ENCODE results near the gene C1orf159.

Gene C1orf159

DNA sequence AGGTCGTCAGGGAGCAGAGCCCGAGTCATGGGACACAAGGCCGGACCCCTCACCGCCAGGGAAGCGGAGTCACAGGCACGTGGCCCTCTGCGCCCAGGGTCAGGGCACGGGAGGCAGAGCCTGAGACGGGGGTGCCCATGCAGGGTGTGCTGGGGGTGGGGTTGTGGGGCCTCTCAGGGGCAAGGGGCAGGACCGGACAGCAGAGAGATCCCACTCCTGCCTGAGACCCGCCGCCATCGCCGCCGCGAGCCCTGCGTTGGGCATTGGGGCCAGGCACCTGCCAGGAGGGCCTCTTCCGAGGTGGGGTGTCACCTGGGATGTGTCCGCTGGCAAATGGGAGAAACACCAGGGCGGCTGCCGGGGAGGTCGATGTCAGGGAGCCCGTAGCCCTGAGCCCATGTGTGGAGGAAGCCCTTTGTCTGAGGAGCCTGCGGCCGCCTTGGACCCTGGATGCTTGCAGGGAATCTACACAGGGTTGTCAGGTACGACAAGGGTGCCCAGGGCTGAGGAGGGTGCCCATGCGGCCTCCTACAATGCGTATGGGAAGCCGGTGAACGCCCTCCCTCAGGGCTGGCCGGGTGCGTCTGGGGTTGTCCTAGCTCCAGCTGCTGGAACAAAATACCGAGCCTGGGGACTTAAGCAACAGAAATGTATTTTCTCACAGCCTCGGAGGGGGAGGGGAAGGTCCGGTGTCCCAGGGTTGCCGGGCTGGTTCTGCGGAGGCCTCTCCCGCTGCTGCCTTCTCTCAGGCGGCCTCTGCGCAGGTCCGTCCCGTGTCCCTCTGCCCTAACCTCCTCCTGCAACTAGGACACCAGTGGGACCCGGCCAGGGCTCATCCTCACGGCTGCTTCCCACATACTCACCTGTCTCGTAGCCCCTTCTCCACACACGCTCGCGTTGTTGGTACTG is 16.4 kb upstream of the C1orf159 start:
- DNase-seq (ENCODE audit: low read depth in 2 of 2): no peak

DNA sequence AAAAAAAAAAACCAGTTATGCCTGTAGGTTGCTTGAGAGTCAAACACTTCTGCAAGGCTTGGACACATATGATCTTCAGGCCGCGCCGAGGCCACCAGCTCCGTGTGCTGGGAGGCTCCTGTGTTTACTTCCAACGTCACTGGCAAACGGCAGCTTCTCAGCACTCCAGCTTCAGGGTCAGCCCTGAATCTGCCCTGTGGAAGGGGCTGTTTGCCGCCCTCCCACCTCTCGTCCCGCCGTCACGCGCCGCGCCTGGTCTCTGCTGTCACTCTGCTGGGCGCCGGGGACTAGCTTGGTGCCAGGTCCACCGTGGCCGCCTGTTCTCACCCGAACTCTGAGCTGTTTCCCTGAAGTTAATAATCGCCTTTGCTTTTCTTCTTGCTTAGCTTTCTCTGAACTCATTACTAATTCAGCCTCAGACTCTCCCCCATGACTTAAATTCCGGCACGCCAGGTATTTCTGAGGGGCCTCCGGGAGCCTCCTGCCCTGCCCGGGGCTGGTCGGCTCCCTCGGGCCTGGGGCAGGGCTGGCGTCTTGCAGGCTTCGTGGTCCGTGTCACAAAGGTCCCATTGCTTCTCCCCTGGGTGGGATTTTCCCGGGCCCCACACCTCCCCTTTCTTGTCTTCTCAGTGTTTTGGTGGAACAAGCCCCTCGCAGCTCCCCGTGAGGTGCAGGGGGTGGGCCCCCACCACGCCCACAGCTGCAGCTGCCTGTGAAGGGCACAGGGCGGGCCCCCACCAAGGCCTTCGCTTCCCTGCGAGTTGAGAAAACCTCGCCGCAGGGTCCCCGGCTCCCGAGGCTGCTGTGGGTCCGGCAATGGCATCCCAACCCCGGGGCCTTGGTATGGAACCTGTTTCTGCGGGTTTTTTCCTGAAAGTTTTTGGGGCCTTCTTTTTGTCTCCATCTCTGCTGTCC is 14.6 kb upstream of the C1orf159 start:
- no peak for DNase-seq (ENCODE audit: low read depth in 2 of 2)

DNA sequence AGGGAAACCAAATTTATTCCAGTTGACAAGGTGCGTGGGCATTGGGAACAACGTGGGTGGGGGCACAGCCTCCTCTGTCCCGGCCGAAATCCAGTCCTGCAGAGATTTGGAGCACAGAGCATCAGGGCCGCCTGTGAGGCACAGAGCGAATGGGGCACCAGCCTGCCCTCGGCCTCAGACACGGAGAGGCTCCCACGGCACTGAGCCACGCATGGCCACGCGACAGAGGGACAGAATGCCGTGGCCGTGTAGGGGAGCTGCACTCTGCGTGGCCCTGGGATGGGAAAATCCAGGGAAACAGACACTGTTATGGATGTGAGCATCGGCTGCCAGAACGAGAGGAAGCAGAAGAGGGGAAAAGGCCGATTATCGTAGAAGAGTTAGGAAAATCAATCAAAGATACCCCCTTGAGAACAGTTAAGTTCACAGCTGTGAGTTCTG is 13.5 kb upstream of the C1orf159 start:
- no peak for DNase-seq (ENCODE audit: low read depth in 2 of 2)

DNA sequence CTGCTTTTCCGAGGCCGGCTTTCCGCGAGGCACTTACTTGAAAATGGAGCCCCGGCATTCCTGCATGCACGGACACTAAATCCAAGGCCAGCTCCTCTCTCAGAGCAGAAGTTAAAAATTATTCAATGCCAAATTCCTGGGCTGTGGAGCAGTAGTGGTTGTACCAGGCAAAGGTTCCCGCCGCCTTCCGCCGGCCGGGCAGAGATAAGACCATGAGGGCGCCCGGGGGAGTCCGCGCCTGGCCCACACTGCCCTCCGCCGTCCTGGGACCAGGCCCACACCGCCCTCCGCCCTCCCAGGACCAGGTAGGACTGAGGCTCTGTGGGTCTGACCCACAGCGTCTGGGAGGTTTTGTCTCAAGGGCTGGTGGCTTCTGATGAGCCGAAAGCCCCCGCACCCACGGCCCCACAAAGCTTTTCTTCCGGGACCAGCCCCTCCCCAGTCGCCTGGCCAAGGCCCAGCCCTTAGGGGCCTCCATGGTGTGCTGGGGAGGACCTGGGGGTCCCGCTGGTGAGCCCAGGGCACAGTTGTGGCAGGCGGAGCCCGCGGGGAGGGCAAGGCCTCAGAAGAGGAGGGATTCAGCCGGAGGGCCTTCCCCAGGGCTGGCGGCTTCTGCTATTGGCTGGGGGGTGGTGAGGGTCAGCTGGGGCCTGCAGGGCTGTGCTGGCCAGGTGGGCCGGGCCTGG is 12.7 kb upstream of the C1orf159 start:
- no peak for DNase-seq (ENCODE audit: low read depth in 2 of 2)

DNA sequence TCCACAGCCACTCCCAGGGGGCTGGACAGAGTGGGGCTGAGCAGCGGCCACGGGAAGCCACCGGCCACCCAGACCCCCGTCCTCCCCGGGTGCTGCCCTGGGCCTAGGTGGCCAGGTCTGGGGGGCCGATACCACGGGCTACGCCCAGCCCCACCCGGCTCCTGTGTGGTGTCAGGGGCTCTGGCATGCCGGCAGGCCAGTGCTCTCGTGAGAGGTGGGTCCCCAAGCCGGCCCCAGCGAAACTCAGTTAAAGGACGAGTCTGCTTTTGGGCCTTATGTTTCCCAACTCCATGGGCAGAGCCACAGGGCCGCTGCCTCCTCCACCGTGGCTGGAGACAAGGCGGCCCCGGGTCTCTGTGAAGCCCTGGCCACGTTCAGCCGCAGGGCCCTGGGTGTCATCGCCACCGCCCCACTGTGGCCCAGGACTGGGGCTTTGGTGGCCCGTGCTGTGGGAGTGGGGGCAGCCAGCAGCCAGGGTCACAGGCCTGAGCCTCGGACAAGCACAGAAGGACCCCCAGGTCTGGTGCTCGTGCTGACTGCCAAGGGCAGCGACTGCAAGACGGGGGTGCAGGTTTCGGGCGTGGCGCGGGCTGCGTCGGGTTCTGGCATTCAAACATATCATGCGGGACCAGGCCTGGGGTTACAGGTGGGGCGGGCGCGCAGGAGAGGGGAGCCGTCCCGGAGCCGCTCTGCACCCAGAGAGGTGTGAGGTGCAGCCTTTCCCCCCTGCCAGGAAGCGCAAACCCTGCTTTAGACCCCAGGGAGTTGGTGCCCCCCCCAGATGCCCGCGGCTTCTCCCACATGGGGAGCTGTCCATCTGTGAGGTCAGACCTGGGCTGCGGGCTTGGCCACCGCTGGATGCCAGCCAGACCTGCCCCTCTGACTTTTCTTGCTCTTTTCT is 11.9 kb upstream of the C1orf159 start:
- DNase-seq (ENCODE audit: low read depth in 2 of 2): no peak

DNA sequence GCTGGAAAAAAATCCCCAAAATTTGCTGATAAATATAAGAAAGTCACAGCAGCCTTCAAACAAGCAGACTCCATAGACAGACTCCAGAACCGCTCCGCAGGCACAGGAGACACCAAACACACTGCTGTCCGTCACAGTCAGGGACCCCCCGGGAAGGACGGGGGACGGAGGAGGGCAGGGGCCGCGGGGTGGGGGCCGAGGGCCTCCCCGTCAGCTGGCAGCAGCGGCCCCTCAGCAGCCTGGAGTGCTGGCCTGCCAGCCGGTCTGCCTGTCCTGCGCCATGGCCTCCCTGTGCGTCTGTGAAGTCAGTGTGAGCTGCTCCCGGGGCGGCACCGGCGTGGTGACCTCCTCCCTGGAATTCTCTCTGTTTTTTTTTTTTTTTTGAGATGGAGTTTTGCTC is 10.1 kb upstream of the C1orf159 start:
- DNase-seq (ENCODE audit: low read depth in 2 of 2): no peak

DNA sequence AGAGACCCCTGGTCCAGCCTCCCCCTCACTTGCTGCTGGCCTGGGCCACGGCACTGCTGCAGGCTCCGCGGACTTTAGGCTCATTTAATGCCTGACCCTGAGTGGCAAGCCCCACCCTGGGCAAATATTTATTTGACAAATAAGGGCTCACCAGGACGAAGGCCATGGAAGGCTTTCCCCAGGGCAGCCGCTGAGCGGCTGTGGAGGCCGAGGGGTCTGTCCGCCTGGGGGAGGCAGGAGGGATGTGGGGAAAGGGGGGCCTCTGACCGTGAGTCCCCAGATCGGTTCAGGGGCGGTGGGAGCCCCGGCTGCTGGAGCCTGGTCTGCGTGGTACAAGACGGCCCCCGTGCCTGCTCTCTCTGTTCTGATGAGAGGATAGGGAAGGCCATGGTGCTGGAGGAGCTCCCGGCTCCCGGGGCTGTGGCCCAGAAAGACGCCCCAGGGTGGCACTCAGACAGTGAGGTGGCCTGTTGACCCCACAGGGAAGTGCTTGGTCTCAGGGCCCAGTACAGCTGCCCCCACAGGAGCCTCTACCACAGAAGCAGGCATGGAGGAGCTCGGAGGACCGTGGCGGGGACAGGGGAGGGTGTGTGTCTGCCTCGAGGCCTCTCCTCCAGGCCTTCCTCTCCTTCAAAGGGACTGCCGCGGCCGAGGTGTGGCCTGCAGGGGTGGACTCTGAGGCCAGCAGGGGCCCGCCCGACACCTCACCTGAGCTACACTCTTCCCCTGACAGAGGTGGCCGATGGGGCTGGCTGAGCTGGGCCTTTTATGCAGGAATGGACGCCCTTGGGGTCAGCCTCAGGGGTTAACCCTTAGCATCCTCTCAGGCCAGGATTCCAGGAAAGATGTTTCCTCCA is 9.1 kb upstream of the C1orf159 start:
- DNase-seq (ENCODE audit: low read depth in 2 of 2): no peak

DNA sequence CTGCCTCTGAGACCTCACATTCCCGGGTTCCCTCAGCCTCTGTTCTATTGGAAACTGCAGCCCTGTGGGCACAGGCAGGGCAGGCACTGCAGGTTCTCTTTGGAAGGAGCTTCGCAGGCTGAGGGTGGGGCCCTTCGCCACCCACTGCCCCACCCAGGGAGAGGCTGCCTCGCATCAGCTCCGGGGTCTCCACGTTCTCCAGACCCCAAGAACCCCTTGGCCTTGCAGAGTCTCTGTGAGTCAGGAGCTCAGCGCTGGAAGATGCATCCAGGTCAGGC is 8.6 kb upstream of the C1orf159 start:
- no peak for DNase-seq (ENCODE audit: low read depth in 2 of 2)

DNA sequence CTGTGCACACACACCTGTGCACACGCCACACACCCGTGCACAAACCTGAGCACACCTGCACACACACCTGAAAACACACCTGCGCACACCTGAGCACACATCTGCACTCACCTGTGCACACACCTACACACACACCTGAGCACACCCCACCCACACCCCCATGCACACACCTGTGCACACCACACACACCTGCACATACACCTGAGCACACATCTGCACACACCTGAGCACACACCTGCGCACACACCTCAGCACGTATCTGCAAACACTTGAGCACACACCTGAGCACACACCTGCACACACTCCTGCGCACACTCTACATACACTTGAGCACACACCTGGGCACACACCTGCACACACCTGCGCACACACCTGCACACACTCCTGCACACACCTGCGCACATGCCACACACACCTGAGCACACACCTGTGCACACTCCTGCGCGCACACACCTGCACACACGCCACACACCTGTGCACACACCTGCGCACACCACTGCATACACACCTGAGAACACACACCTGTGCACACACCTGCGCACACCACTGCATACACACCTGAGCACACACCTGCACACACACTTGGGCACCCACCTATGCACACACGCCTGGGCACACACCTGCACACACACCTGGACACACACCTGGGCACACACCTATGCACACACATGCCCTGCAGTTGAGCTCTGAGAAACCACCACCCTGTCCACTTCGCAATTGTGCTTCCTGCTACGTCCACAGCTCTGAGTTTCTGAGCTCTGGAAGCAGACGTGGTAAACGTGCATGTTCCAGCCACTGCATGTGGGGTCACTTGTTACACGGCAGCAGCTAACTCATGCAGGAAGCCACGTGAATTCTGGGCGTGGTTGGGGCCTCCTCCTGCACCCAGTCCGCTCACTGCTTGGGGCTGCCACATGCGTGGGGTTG is 8.0 kb upstream of the C1orf159 start:
- DNase-seq (ENCODE audit: low read depth in 2 of 2): no peak

DNA sequence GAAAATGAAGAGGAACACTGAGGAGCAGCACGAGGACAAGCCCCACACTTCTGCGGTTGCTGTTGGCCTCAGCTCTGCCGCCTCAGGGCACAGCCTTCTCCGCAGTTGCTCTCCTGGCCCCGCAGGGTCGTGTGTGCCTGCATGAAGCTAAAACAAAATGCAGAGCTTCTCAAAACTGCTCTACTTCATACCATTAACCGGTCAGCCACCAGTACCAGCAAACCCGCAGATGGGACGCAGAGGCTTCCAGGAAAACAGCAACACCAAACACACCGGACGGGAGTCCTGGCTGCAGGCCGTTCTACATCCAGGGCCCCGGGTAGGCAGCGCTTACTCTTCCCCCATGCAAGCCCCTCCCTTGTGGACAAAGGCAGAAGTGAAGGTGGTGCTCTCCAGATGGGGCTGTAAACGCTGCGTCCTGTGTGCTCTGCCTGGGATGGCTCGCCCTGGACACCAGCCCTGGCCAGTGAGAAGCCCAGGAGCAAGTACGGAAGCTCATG is 7.1 kb upstream of the C1orf159 start:
- no peak for DNase-seq (ENCODE audit: low read depth in 2 of 2)

DNA sequence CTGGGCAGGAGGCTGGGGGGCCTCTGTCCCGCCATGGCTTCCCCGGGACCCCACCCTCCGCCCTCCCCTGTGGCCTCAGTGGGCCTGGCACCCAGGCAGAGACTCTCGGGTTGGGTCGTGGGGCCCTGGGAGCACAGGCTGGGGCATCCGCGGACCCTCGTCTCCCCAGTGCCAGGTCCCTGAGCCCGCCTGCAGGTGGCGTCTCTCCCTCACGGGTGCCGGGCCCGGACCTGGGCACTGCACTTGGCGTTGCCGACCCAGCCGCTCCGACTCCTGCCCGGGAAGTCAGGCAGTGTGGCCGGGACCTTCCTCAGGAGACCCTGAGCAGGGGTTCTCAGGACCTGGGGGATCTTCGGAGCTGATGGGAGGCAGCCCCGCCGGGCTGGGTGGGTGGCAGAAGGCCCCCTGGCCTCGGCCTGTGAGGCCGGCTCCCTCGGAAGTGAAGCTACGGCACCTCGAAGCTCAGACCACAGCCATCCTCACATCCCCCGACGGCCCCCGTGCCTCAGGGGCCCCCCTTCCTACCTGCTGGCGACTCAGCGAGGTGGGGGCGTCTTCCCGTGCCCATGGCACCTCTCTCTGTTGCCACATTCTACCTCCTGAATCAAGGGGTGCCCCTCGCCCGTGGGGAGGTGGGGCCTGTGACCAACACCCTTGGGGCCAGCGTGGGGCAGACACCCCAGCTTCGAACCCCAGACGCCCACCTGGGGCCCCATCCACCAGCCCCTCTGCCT is 6.4 kb upstream of the C1orf159 start:
- DNase-seq (ENCODE audit: low read depth in 2 of 2): peak; percentile 70 to 71

DNA sequence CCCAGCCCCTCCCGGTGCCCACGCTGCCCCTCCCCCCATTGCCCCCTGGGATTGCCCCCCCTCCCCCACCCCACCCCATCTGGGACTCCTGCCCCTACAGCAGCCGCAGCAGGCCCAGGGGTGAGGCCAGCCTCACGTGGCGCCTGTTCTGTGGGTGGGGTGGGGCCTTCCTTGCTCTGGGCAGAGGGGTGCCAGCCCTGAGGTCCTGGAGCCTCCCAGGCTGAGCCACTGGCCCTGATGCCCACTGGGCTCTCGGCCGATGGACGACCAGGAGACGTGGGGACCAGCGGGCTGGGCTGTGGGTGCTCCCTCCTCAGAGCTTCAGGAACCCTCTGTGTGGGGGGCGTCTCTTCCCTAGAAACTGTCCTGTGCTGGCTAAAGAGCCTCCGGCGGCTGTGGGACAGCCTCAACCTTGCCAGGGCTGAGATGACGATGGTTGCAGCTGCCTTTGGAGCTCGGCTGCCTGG is 5.8 kb upstream of the C1orf159 start:
- no peak for DNase-seq (ENCODE audit: low read depth in 2 of 2)

DNA sequence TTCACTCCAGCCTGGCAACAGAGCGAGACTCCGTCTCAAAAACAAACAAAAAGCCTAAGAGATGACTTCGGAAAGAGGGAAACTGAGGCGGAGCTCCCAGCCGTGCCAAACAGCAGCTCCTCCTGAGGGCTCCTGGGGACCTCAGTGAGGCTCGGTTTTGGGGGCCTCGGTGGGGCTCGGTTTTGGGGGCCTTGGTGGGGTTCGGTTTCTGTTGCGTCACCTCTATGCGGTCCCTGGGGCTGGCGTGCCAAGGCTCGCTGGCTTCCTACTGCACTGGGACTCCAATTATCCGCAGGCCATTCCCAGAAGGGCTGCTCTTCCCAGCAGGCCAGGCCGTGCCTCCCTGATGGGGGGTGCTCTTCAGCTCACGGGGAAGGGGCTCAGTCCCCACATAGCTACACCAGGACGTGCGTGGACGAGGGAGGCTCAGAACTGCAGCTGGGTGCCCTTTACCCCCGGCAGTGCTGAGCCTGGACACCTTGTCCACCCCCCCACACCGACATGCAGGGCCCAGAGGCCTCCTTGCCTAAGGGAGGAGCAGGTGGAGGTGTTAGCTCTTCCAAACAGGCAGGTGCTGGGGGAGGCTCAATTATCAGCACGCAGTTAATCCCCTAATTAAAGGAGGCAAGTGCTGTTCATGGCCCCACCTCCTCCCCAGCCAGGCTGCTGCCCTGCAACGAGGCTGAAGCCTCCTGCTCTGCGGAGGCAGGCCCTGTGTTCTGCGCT is 5.1 kb upstream of the C1orf159 start:
- no peak for DNase-seq (ENCODE audit: low read depth in 2 of 2)

DNA sequence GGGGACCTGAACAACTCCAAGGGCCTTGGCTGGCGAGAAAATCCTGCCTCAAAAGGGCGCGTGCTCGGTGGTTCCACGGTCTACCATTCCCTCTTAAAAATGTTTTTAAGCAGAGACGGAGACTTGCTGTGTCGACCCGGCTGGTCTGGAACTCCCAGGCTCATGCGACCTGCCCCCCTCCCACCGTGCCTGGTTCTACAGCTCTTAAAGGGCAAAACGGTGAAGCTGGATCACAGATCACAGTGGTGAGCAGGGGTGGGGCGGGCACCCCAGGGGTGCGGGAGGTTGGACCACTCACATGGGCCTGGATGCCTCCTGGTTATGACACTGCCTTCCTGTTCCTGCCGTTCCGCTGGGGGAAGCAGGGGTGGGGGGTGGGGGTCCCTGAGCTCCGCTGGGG is 4.2 kb upstream of the C1orf159 start:
- DNase-seq (ENCODE audit: low read depth in 2 of 2): no peak

DNA sequence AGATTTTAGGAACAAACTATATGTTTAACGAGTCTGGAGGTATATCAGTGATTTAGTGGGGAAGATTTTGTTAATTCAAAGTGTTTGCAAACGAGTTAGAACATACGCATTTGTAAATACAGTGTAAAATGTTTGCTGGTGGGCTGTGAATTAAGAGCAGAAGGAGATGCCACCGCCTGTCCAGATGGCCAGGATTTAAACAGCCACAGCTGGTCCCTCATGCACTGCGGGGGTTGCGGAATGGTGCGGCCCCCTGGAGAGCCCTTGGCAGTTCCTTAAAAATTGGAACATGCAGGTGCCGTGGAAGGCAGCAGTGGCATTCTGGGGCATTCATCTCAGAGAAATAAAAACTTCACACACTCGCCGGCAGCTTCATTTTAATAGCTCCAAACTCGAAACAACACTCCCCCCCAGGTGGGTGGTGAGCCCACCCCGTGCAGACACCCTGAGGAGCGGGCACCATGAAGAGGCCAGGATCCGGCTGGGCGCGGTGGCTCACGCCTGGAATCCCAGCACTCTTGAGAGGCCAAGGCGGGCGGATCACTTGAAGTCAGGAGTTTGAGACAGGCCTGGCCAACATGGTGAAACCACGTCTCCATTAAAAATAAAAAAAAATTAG is 3.5 kb upstream of the C1orf159 start:
- DNase-seq (ENCODE audit: low read depth in 2 of 2): no peak

DNA sequence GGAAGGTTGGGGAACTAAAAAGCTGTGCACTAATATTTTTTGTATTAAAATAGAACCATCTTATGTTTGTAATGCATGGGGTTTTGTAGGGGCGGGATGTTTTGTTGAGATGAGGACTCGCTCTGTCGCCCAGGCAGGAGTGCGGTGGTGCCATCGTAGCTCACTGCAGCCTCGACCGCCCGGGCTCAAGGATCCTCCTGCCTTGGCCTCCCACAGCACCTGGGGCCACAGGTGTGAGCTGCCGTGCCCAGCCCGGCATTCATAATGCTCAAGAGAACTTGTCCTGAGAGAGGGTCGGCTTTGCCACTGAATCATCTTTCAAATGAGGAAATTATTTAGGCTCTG is 3.0 kb upstream of the C1orf159 start:
- DNase-seq (ENCODE audit: low read depth in 2 of 2): no peak

Measured in stimulated activated CD8-positive, alpha-beta memory T cell treated with anti-CD3 and anti-CD28 coated beads, Interleukin-15, amount 100 ng/mL, for 48 hours (primary cell).